HG02943 (cell line): ENCODE results near the gene TNRC6A.
A peak's percentile ranks its signal among the peaks of the same experiment; 100 is the strongest.
"Not testable (repeated sequence)": the region's sequence is repeated elsewhere in the genome, so short reads cannot be mapped to it uniquely, and the experiment has no call there.

Experiments
- ATAC-seq: cut with Tn5 transposase; IDR thresholded peaks from one replicate; pipeline ENCODE4 v1.9.1; 2021; ENCODE audit warnings: mild to moderate bottlenecking, low read depth, moderate library complexity; ENCODE audit not compliant: unreplicated experiment

The TNRC6A gene

GRCh38 chr16:24723663-24724062, 5.8 kb upstream of the TNRC6A start:
- no peak for ATAC-seq

DNA sequence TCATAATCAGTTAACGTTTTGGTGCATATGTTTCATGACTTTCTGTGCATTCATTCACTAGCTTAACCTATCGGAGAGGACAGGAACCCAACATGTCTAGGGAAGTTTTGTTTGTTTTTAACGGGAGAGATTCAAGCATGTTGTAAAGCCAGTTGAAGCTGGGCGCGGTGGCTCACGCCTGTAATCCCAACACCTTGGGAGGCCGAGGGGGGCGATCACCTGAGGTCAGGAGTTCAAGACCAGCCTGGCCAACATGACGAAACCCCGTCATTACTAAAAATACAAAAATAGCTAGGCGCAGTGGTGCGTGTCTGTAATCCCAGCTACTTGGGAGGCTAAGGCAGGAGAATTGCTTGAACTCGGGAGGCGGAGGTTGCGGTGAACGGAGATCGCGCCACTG, 1.4 kb upstream of the TNRC6A start:
- ATAC-seq, result no peak

GRCh38 chr16:24728891-24729242, 584 bp upstream of the TNRC6A start:
- no peak for ATAC-seq

DNA sequence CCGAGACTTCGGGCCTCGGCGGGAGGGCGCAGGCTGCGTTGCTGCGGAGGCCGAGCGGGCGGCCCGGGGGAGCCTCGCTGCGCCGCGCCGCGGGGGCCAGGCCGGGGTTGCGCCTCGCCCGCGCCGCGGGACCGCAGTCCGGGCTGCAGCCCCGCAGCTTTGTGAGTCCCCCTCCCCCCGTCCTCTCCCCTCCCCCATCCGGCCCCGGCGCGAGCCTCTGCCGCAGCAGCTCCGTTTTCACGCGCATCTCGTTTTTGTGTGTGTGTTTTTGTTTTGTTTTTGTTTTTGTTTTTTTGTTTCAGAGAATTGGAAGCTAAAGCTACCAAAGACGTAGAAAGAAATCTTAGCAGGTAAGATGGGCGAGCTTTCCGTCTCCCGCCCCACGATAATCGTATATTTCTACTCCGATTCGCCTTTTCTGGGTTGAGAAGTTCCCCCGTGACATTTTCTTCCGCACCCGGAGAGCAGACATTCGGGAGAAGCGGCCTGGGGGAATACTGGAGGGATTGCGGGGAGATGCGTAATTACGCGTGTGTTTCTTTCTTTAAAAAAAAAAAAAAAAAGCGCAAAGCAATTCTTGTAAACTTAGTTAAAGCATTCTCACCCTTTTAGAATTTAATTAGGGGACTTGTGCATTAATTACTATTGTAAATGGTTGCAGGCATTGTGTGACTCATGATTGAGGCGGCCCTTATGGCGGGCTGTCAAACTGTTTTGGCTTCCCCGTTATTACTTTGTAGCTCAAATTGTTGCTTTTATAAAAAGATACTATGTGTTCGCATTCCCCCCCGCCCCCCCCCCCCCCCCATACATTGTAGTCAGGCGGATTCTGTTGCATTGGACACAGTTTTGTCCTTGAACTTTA, 732 bp downstream of the TNRC6A start:
- ATAC-seq, result peak; percentile 26

- ATAC-seq, result no peak
Observed at GRCh38 chr16:24730914-24731313, 1.5 kb downstream of the TNRC6A start.

- ATAC-seq, result no peak
Observed at GRCh38 chr16:24731722-24732419, 2.4 kb downstream of the TNRC6A start.

- no peak for ATAC-seq
Observed at GRCh38 chr16:24734382-24734781, 4.9 kb downstream of the TNRC6A start.

- ATAC-seq, result no peak
Observed at GRCh38 chr16:24736758-24737157, 7.3 kb downstream of the TNRC6A start.

DNA sequence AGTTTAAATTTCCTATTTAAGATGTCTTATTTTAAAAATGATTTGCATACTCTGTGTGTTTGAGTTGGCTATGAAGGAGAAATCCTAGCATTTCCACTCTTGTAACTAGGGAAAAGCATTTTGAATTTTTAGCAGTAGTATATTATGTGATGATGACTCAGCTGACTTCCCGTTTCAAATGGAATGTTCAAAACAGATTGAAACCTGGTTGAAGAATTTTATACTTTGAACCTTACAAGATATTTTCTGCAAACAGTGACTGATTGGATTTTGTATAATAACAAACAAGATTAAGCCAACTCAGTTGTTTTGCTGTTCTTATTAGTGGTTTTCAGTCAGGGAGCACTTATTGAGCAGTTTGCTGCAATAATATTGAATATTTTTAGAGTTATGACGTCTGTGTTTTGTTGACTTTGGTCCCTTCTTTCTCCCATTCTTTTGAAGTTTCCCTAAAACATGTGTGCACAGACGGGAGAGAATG, 8.0 kb downstream of the TNRC6A start:
- no peak for ATAC-seq

GRCh38 chr16:24737916-24738594, 8.6 kb downstream of the TNRC6A start:
- no peak for ATAC-seq

- no peak for ATAC-seq
Observed at GRCh38 chr16:24738895-24739294, 9.4 kb downstream of the TNRC6A start.

DNA sequence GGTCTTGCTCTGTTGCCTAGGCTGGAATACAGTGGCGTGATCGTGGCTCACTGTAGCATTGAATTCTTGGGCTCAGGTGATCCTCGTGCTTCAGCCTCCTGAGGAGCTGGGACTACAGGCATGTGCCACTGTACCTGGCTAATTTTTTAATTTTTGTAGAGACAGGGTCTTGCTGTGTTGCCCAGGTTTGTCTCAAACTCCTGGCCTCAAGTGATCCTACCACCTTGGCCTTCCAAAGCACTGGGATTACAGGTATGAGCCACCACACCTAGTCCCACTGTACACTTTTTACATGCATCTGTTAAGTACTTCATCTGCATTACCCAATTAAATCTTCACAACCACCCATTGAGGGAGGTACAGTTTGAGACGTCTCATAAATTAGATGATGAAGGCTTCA, 12.4 kb downstream of the TNRC6A start:
- ATAC-seq, result no peak

DNA sequence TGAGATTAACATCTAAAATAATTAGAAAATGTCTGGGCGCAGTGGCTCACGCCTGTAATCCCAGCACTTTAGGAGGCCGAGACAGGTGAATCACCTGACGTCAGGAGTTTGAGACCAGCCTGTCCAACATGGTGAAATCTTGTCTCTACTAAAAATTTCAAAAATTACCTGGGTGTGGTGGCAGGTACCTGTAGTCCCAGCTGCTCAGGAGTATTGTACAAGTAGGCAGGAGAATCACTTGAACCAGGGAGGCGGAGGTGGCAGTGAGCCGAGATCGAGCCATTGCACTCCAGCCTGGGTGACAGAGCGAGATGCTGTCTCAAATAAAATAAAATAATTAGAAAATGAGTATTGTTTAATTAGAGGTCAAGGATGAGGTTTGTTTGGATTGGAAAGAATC, 13.2 kb downstream of the TNRC6A start:
- ATAC-seq, result not testable (repeated sequence)

DNA sequence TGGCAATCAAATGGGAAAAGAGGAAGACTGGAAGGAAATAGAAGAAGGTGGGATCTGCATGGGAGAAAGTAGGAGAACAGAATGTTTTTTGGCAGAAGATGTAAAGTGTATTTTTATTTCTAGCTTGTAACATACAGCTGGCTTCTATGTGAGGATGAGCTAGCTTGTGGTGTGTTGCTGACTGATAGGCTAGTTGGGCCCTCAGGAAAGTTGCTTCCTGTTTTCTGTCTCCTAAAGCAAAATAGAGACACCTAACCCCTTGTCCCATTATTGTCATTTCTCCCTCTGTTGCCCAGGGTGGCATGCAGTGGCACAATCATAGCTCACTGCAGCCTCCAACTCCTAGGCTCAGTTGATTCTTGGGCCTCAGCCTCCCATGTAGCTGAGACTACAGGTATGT, 15.9 kb downstream of the TNRC6A start:
- ATAC-seq, result no peak

DNA sequence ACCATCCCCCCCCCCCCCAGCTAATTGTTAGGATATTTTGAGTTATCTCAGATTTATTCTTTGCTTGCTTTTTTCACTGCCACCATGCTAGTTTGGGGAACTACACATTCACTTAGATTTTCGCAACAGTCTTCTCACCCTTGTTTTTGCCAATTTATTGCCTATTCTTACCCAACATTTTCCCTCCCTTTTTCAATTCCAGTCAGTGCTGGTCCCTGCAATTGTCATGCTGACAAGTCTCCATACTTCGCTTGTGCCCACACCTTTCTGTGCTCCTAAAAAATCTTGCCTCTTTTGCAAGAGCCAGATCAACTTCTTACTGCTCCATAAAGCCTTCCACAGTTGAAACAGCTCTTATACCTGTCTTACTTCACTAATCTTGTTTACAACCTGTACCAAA, 16.3 kb downstream of the TNRC6A start:
- ATAC-seq, result no peak

- ATAC-seq, result no peak
Observed at GRCh38 chr16:24747441-24747840, 18.0 kb downstream of the TNRC6A start.

- no peak for ATAC-seq
Observed at GRCh38 chr16:24748242-24748641, 18.8 kb downstream of the TNRC6A start.

DNA sequence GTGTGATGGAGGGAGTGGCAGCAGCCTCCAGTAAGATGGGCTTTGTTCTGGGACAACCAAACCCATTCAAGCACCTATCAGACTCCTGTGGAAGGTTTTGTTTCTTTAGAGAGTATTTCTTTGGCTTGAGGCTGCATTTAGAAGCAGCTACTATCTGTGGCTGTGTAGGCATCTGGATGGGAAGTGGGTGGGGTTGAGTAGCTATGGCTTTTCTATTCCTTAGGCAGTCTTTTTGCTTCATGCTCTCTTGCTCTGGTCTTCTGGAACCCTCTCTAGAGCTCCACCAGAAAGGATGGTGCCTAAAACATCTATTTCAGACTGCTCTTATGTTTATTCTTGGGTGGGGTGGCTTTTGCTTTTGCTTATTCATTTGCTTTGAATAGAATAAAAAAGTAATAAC, 19.9 kb downstream of the TNRC6A start:
- no peak for ATAC-seq

GRCh38 chr16:24749872-24750271, 20.4 kb downstream of the TNRC6A start:
- not testable (repeated sequence) for ATAC-seq

- no peak for ATAC-seq
Observed at GRCh38 chr16:24753000-24753399, 23.5 kb downstream of the TNRC6A start.

DNA sequence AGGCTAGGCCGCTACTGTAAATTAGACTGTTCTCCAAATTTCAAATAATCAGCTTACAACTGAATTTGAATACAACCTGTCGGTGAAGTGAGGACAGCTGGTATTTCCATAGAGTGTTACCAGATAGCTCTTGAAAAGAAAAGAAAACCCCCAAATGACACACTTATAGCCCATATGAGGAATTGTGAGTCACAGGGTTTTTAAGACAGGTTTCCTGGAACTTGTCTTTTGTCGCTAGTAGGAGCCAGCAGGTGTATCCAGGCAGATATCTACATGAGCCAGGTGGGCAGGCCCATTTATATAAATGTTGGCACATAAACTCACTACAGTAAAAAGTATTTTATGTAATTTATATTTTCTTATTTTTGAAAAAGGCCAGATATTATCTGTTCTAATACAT, 24.0 kb downstream of the TNRC6A start:
- ATAC-seq, result no peak
